GM18498 (cell line): ENCODE data around the gene IFI27L2.

Experiments used
- ATAC-seq: cut with Tn5 transposase; IDR thresholded peaks from one replicate; pipeline ENCODE4 v1.9.1; 2021; ENCODE audit warnings: mild to moderate bottlenecking, moderate library complexity; ENCODE audit not compliant: unreplicated experiment

Gene IFI27L2

GRCh38 chr14:94153750-94154342, 24.4 kb upstream of the IFI27L2 start:
- no peak for ATAC-seq

- no peak for ATAC-seq
These were observed 23.3 kb upstream of the IFI27L2 start for GRCh38 chr14:94152676-94153075.

GRCh38 chr14:94145902-94146527, 16.6 kb upstream of the IFI27L2 start:
- ATAC-seq, result no peak

GRCh38 chr14:94144765-94145164, 15.4 kb upstream of the IFI27L2 start:
- no peak for ATAC-seq

- no peak for ATAC-seq
These were observed 14.3 kb upstream of the IFI27L2 start for GRCh38 chr14:94143711-94144110.

GRCh38 chr14:94143239-94143638, 13.8 kb upstream of the IFI27L2 start:
- no peak for ATAC-seq

GRCh38 chr14:94142836-94143235, 13.4 kb upstream of the IFI27L2 start:
- ATAC-seq, result no peak

- ATAC-seq, result no peak
These were observed 12.8 kb upstream of the IFI27L2 start for GRCh38 chr14:94142247-94142646.

- no peak for ATAC-seq
These were observed 10.0 kb upstream of the IFI27L2 start for GRCh38 chr14:94139421-94139820.

GRCh38 chr14:94139006-94139405, 9.6 kb upstream of the IFI27L2 start:
- ATAC-seq, result no peak

- no peak for ATAC-seq
These were observed 8.8 kb upstream of the IFI27L2 start for GRCh38 chr14:94138251-94138650.

- peak; percentile 90 for ATAC-seq
These were observed 7.3 kb upstream of the IFI27L2 start for GRCh38 chr14:94136575-94137331.

GRCh38 chr14:94135476-94135875, 6.1 kb upstream of the IFI27L2 start:
- ATAC-seq, result no peak

GRCh38 chr14:94132285-94132887, 3.0 kb upstream of the IFI27L2 start:
- no peak for ATAC-seq

GRCh38 chr14:94129758-94130414, 482 bp upstream of the IFI27L2 start:
- no peak for ATAC-seq

GRCh38 chr14:94128216-94128839, 1.1 kb downstream of the IFI27L2 start:
- no peak for ATAC-seq

- ATAC-seq, result no peak
These were observed 2.1 kb downstream of the IFI27L2 start for GRCh38 chr14:94127330-94127729.

GRCh38 chr14:94126800-94127199, 2.6 kb downstream of the IFI27L2 start:
- no peak for ATAC-seq

- no peak for ATAC-seq
These were observed 3.1 kb downstream of the IFI27L2 start for GRCh38 chr14:94126419-94126677.

- no peak for ATAC-seq
These were observed 3.6 kb downstream of the IFI27L2 start for GRCh38 chr14:94125659-94126418.
